SH-SY5Y (cell line): ENCODE data around the gene MCU.

Experiments used
- GATA2 ChIP-seq: IDR thresholded peaks from 2 replicates; pipeline ENCODE4 v1.6.1; 2011; ENCODE audit warnings: mild to moderate bottlenecking, low read depth, low read length
- GATA3 ChIP-seq: IDR thresholded peaks from 2 replicates; pipeline ENCODE4 v1.6.1; 2011; ENCODE audit warnings: low read depth, mild to moderate bottlenecking, low read length, moderate library complexity

DNA sequence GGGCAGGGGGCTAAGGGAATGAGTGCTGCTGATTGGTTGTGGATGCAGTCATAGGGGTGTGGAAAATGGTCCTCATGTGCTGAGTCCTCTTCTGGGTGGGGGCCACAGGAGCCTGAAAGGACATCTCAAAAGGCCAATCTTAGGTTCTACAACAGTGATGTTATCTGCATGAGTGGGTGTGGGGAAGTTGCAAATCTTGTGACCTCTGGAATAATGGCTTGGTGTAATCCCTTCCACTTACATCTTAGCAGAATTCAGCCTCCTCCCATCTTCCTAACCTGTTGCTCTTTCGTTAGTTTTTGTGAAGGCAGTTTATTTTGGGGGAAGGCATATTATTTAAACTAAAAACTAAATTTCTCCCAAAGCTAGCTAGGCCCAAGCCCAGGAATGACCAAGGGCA, 159.6 kb downstream of the MCU start:
- TF ChIP-seq GATA2, result no peak
- TF ChIP-seq GATA3, result no peak
